ENCODE measurements around the gene CDCA5.

CDCA5 gene

GRCh38 chr11:65063532-65063931 is 20.3 kb downstream of the CDCA5 start:
- no peaks in the 10 kb centered on the region for H3K36me3 ChIP-seq (ENCODE audit: insufficient read depth, low read length)
- no peak overlapping the region for H3K4me3 ChIP-seq
- DNase-seq (ENCODE audit: low read depth, low spot score): no peak
- no peak for TF ChIP-seq EZH2 (IDR thresholded peaks at IDR 0.05)
- TF ChIP-seq FOXP2 (optimal IDR thresholded peaks at IDR 0.05; ENCODE audit: control extremely low read depth, extremely low read length, insufficient read depth): no peak
- no peak for TF ChIP-seq POLR2AphosphoS5 (IDR thresholded peaks at IDR 0.05; ENCODE audit: borderline replicate concordance, low read depth, low read length)
- H3K9me3 ChIP-seq (ENCODE audit: low read depth, low read length): no peaks in the 10 kb centered on the region
- H3K9ac ChIP-seq (ENCODE audit: insufficient read length): no peak overlapping the region
- H3K27ac ChIP-seq: no peak overlapping the region

- H3K36me3 ChIP-seq (ENCODE audit: insufficient read depth, low read length): no peaks in the 10 kb centered on the region
- H3K27ac ChIP-seq: no peak overlapping the region
- no peak for DNase-seq (ENCODE audit: low read depth, low spot score)
- H3K9me3 ChIP-seq (ENCODE audit: low read depth, low read length): no peaks in the 10 kb centered on the region
- no peak for TF ChIP-seq FOXP2 (optimal IDR thresholded peaks at IDR 0.05; ENCODE audit: control extremely low read depth, extremely low read length, insufficient read depth)
- TF ChIP-seq POLR2AphosphoS5 (IDR thresholded peaks at IDR 0.05; ENCODE audit: borderline replicate concordance, low read depth, low read length): no peak
- no peak for TF ChIP-seq EZH2 (IDR thresholded peaks at IDR 0.05)
- no peak overlapping the region for H3K9ac ChIP-seq (ENCODE audit: insufficient read length)
- H3K4me3 ChIP-seq: no peak overlapping the region
Measured at GRCh38 chr11:65060913-65061408, 22.9 kb downstream of the CDCA5 start.

GRCh38 chr11:65059959-65060824 is 23.6 kb downstream of the CDCA5 start:
- Histone ChIP-seq H3K27ac (no peak overlapping the region), H3K9me3 (ENCODE audit: low read depth, low read length) (no peaks in the 10 kb centered on the region), H3K4me3 (no peak overlapping the region), H3K36me3 (ENCODE audit: insufficient read depth, low read length) (no peaks in the 10 kb centered on the region), H3K9ac (ENCODE audit: insufficient read length) (no peak overlapping the region)
- DNase-seq (ENCODE audit: low read depth, low spot score): no peak
- TF ChIP-seq FOXP2 (optimal IDR thresholded peaks at IDR 0.05; ENCODE audit: control extremely low read depth, extremely low read length, insufficient read depth): no peak
- no peak for TF ChIP-seq EZH2 (IDR thresholded peaks at IDR 0.05)
- no peak for TF ChIP-seq POLR2AphosphoS5 (IDR thresholded peaks at IDR 0.05; ENCODE audit: borderline replicate concordance, low read depth, low read length)

- Histone ChIP-seq H3K9ac (ENCODE audit: insufficient read length) (no peak overlapping the region), H3K9me3 (ENCODE audit: low read depth, low read length) (no peaks in the 10 kb centered on the region), H3K4me3 (no peak overlapping the region), H3K36me3 (ENCODE audit: insufficient read depth, low read length) (no peaks in the 10 kb centered on the region), H3K27ac (no peak overlapping the region)
- no peak for DNase-seq (ENCODE audit: low read depth, low spot score)
- TF ChIP-seq POLR2AphosphoS5 (IDR thresholded peaks at IDR 0.05; ENCODE audit: borderline replicate concordance, low read depth, low read length) (no peak), FOXP2 (optimal IDR thresholded peaks at IDR 0.05; ENCODE audit: control extremely low read depth, extremely low read length, insufficient read depth) (no peak), EZH2 (IDR thresholded peaks at IDR 0.05) (no peak)
Measured at GRCh38 chr11:65059523-65059922, 24.3 kb downstream of the CDCA5 start.

- no peak for DNase-seq (ENCODE audit: low read depth, low spot score)
- Histone ChIP-seq H3K4me3 (no peak within 1 kb of the TSS), H3K9ac (ENCODE audit: insufficient read length) (no peak within 1 kb of the TSS)
Measured at GRCh38 chr11:65058419-65059054, 25.3 kb downstream of the CDCA5 start, which contains the start of gene NAALADL1. Gene NAALADL1 (minus strand): TSS chr11:65058553. CDS start chr11:65058521, 32 bp downstream.

GRCh38 chr11:65058012-65058411 is 25.8 kb downstream of the CDCA5 start:
- TF ChIP-seq POLR2AphosphoS5 (IDR thresholded peaks at IDR 0.05; ENCODE audit: borderline replicate concordance, low read depth, low read length) (no peak), FOXP2 (optimal IDR thresholded peaks at IDR 0.05; ENCODE audit: control extremely low read depth, extremely low read length, insufficient read depth) (no peak), EZH2 (IDR thresholded peaks at IDR 0.05) (no peak)
- H3K27ac ChIP-seq: no peak overlapping the region
- DNase-seq (ENCODE audit: low read depth, low spot score): no peak
- H3K36me3 ChIP-seq (ENCODE audit: insufficient read depth, low read length): no peaks in the 10 kb centered on the region
- H3K4me3 ChIP-seq: no peak overlapping the region
- H3K9me3 ChIP-seq (ENCODE audit: low read depth, low read length): no peaks in the 10 kb centered on the region
- no peak overlapping the region for H3K9ac ChIP-seq (ENCODE audit: insufficient read length)

More at GRCh38 chr11:65058419-65059054, 25.3 kb downstream of the CDCA5 start, which contains the start of gene NAALADL1:
- H3K27ac ChIP-seq: no peak within 1 kb of the TSS
- H3K36me3 ChIP-seq (ENCODE audit: insufficient read depth, low read length): no peaks in the 10 kb centered on the region
- no peak for TF ChIP-seq POLR2AphosphoS5 (IDR thresholded peaks at IDR 0.05; ENCODE audit: borderline replicate concordance, low read depth, low read length)
- no peak for TF ChIP-seq EZH2 (IDR thresholded peaks at IDR 0.05)
- no peak for TF ChIP-seq FOXP2 (optimal IDR thresholded peaks at IDR 0.05; ENCODE audit: control extremely low read depth, extremely low read length, insufficient read depth)
- H3K9me3 ChIP-seq (ENCODE audit: low read depth, low read length): no peaks in the 10 kb centered on the region

- Histone ChIP-seq H3K36me3 (ENCODE audit: insufficient read depth, low read length) (no peaks in the 10 kb centered on the region), H3K4me3 (no peak overlapping the region), H3K9me3 (ENCODE audit: low read depth, low read length) (no peaks in the 10 kb centered on the region), H3K27ac (no peak overlapping the region), H3K9ac (ENCODE audit: insufficient read length) (no peak overlapping the region)
- TF ChIP-seq EZH2 (IDR thresholded peaks at IDR 0.05): no peak
- no peak for TF ChIP-seq FOXP2 (optimal IDR thresholded peaks at IDR 0.05; ENCODE audit: control extremely low read depth, extremely low read length, insufficient read depth)
- TF ChIP-seq POLR2AphosphoS5 (IDR thresholded peaks at IDR 0.05; ENCODE audit: borderline replicate concordance, low read depth, low read length): no peak
- no peak for DNase-seq (ENCODE audit: low read depth, low spot score)
Measured at GRCh38 chr11:65057526-65057925, 26.3 kb downstream of the CDCA5 start.

GRCh38 chr11:65056999-65057398 is 26.8 kb downstream of the CDCA5 start:
- no peak overlapping the region for H3K27ac ChIP-seq
- H3K9ac ChIP-seq (ENCODE audit: insufficient read length): no peak overlapping the region
- H3K4me3 ChIP-seq: no peak overlapping the region
- no peaks in the 10 kb centered on the region for H3K9me3 ChIP-seq (ENCODE audit: low read depth, low read length)
- H3K36me3 ChIP-seq (ENCODE audit: insufficient read depth, low read length): no peaks in the 10 kb centered on the region
- DNase-seq (ENCODE audit: low read depth, low spot score): no peak
- no peak for TF ChIP-seq EZH2 (IDR thresholded peaks at IDR 0.05)
- no peak for TF ChIP-seq FOXP2 (optimal IDR thresholded peaks at IDR 0.05; ENCODE audit: control extremely low read depth, extremely low read length, insufficient read depth)
- no peak for TF ChIP-seq POLR2AphosphoS5 (IDR thresholded peaks at IDR 0.05; ENCODE audit: borderline replicate concordance, low read depth, low read length)
